HepG2 (cell line): ENCODE measurements around the gene KIAA0930. TPM values are rescaled to one million over a fixed set of nuclear protein-coding genes. Genes with fewer than 3 reads are reported as not detected.

Experiments
- CBX5 ChIP-seq: sonication (generic); formaldehyde crosslinking; IDR thresholded peaks from 2 replicates; pipeline ENCODE4 v1.4.0; 2020; ENCODE audit warnings: missing genetic modification reagents, borderline replicate concordance
- CCDC6 ChIP-seq: sonication (generic); formaldehyde crosslinking; IDR thresholded peaks from 2 replicates; pipeline ENCODE4 v1.8.1; 2022; ENCODE audit warnings: mild to moderate bottlenecking, missing genetic modification reagents, moderate library complexity
- FOXJ3 ChIP-seq: sonication (generic); formaldehyde crosslinking; IDR thresholded peaks from 2 replicates; pipeline ENCODE4 v1.4.0; 2020; ENCODE audit warnings: missing genetic modification reagents, mild to moderate bottlenecking, borderline replicate concordance
- IRF2 ChIP-seq: IDR thresholded peaks from 2 replicates; pipeline ENCODE4 v1.6.1; 2018; ENCODE audit warnings: missing genetic modification reagents, missing compliant biosample characterization
- JUNB ChIP-seq: sonication (generic); formaldehyde crosslinking; IDR thresholded peaks from 2 replicates; pipeline ENCODE4 v1.8.0; 2022; ENCODE audit warnings: missing genetic modification reagents, mild to moderate bottlenecking, borderline replicate concordance
- ZFP90 ChIP-seq: sonication (generic); formaldehyde crosslinking; IDR thresholded peaks from 2 replicates; pipeline ENCODE4 v1.8.0; 2022; ENCODE audit warnings: missing genetic modification reagents, mild to moderate bottlenecking, inconsistent platforms, borderline replicate concordance
- ZNF749 ChIP-seq: sonication (generic); formaldehyde crosslinking; IDR thresholded peaks from 2 replicates; pipeline ENCODE4 v1.8.0; 2022; ENCODE audit warnings: mild to moderate bottlenecking, missing genetic modification reagents, moderate library complexity, borderline replicate concordance
- ZNF766 ChIP-seq: sonication (generic); formaldehyde crosslinking; IDR thresholded peaks from 2 replicates; pipeline ENCODE4 v1.5.0; 2020; ENCODE audit warnings: missing genetic modification reagents, borderline replicate concordance
- ZNF781 ChIP-seq: sonication (generic); formaldehyde crosslinking; IDR thresholded peaks from 2 replicates; pipeline ENCODE4 v1.5.1; 2020; ENCODE audit warnings: borderline replicate concordance, mild to moderate bottlenecking, missing genetic modification reagents; ENCODE audit errors: not compliant biosample characterization
- polyA plus RNA-seq, 8 experiments: library from polyadenylated mRNA; depleted of rRNA in 3 of 8; stranded (reverse) in 7 of 8; unstranded in 1 of 8; fragments of >200 nt; fragmentation: Illumina TruSeq in 4 of 8; extraction: Trizol in 4 of 8; gene quantifications; 2 replicates each; pipeline versions ENCODE4 v1.2.1 to v1.2.3, GENCODE V29; 2011 to 2016; ENCODE audit warnings: low read depth in 4 of 8, missing spikeins in 1 of 8, mixed read lengths in 1 of 8; ENCODE audit not compliant: insufficient read depth in 1 of 8
- total RNA-seq, 5 experiments: library from RNA; depleted of rRNA; stranded (reverse); fragments of >200 nt; fragmentation: Illumina TruSeq; extraction: Trizol; gene quantifications; 2 replicates each; pipeline ENCODE4 v1.2.3, GENCODE V29; 2016; ENCODE audit warnings: low read depth in 1 of 5
- TF ChIP-seq, protein P1 (sequence below), 2 experiments: IDR thresholded peaks; 2 replicates each; pipeline ENCODE4 v1.6.1; 2011 to 2012; ENCODE audit warnings: low read length in 2 of 2, borderline replicate concordance in 1 of 2, low read depth in 1 of 2, mild to moderate bottlenecking in 1 of 2, moderate library complexity in 1 of 2
- TF ChIP-seq, protein P2 (sequence below): sonication (generic); formaldehyde crosslinking; IDR thresholded peaks from 2 replicates; pipeline ENCODE4 v1.4.0; 2020; ENCODE audit warnings: missing genetic modification reagents
- TF ChIP-seq, protein P3 (sequence below): sonication (generic); formaldehyde crosslinking; conservative IDR thresholded peaks from 2 replicates; pipeline ENCODE4 v1.4.0; 2020; ENCODE audit warnings: missing genetic modification reagents
- TF ChIP-seq, protein P4 (sequence below): sonication (generic); formaldehyde crosslinking; IDR thresholded peaks from 2 replicates; pipeline ENCODE4 v1.5.0; 2020; ENCODE audit warnings: mild to moderate bottlenecking, missing genetic modification reagents
- TF ChIP-seq, protein P5 (sequence below): sonication (generic); formaldehyde crosslinking; IDR thresholded peaks from 2 replicates; pipeline ENCODE4 v1.8.0; 2022; ENCODE audit warnings: missing genetic modification reagents, mild to moderate bottlenecking, inconsistent platforms, borderline replicate concordance

KIAA0930 gene
- total and polyA plus RNA-seq, 2 of the 13 experiments (the other 11 are each of a cell fraction or from before 2014, with no cell fraction given): 27.0 to 38.2 TPM

GRCh38 chr22:45246060-45246985, 5.6 kb upstream of the KIAA0930 start (continued):
- TF ChIP-seq, protein P1, sequence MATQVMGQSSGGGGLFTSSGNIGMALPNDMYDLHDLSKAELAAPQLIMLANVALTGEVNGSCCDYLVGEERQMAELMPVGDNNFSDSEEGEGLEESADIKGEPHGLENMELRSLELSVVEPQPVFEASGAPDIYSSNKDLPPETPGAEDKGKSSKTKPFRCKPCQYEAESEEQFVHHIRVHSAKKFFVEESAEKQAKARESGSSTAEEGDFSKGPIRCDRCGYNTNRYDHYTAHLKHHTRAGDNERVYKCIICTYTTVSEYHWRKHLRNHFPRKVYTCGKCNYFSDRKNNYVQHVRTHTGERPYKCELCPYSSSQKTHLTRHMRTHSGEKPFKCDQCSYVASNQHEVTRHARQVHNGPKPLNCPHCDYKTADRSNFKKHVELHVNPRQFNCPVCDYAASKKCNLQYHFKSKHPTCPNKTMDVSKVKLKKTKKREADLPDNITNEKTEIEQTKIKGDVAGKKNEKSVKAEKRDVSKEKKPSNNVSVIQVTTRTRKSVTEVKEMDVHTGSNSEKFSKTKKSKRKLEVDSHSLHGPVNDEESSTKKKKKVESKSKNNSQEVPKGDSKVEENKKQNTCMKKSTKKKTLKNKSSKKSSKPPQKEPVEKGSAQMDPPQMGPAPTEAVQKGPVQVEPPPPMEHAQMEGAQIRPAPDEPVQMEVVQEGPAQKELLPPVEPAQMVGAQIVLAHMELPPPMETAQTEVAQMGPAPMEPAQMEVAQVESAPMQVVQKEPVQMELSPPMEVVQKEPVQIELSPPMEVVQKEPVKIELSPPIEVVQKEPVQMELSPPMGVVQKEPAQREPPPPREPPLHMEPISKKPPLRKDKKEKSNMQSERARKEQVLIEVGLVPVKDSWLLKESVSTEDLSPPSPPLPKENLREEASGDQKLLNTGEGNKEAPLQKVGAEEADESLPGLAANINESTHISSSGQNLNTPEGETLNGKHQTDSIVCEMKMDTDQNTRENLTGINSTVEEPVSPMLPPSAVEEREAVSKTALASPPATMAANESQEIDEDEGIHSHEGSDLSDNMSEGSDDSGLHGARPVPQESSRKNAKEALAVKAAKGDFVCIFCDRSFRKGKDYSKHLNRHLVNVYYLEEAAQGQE (IDR thresholded peaks at IDR 0.05; ENCODE audit: borderline replicate concordance in 1 of 2, low read depth in 1 of 2, low read length in 2 of 2): no peak
- TF ChIP-seq, protein P2, sequence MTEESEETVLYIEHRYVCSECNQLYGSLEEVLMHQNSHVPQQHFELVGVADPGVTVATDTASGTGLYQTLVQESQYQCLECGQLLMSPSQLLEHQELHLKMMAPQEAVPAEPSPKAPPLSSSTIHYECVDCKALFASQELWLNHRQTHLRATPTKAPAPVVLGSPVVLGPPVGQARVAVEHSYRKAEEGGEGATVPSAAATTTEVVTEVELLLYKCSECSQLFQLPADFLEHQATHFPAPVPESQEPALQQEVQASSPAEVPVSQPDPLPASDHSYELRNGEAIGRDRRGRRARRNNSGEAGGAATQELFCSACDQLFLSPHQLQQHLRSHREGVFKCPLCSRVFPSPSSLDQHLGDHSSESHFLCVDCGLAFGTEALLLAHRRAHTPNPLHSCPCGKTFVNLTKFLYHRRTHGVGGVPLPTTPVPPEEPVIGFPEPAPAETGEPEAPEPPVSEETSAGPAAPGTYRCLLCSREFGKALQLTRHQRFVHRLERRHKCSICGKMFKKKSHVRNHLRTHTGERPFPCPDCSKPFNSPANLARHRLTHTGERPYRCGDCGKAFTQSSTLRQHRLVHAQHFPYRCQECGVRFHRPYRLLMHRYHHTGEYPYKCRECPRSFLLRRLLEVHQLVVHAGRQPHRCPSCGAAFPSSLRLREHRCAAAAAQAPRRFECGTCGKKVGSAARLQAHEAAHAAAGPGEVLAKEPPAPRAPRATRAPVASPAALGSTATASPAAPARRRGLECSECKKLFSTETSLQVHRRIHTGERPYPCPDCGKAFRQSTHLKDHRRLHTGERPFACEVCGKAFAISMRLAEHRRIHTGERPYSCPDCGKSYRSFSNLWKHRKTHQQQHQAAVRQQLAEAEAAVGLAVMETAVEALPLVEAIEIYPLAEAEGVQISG (CRISPR knock-in tag): no peak
- TF ChIP-seq CBX5 (CRISPR knock-in tag): no peak
- TF ChIP-seq ZNF766 (CRISPR knock-in tag): 0 out of 2 replicates have a peak, but pooled peaks have one; percentile 12
- TF ChIP-seq ZNF781 (CRISPR knock-in tag): no peak
- TF ChIP-seq, protein P3, sequence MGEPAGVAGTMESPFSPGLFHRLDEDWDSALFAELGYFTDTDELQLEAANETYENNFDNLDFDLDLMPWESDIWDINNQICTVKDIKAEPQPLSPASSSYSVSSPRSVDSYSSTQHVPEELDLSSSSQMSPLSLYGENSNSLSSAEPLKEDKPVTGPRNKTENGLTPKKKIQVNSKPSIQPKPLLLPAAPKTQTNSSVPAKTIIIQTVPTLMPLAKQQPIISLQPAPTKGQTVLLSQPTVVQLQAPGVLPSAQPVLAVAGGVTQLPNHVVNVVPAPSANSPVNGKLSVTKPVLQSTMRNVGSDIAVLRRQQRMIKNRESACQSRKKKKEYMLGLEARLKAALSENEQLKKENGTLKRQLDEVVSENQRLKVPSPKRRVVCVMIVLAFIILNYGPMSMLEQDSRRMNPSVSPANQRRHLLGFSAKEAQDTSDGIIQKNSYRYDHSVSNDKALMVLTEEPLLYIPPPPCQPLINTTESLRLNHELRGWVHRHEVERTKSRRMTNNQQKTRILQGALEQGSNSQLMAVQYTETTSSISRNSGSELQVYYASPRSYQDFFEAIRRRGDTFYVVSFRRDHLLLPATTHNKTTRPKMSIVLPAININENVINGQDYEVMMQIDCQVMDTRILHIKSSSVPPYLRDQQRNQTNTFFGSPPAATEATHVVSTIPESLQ: no peak
- peak; percentile 47 for TF ChIP-seq IRF2 (CRISPR knock-in tag)
- TF ChIP-seq, protein P4, sequence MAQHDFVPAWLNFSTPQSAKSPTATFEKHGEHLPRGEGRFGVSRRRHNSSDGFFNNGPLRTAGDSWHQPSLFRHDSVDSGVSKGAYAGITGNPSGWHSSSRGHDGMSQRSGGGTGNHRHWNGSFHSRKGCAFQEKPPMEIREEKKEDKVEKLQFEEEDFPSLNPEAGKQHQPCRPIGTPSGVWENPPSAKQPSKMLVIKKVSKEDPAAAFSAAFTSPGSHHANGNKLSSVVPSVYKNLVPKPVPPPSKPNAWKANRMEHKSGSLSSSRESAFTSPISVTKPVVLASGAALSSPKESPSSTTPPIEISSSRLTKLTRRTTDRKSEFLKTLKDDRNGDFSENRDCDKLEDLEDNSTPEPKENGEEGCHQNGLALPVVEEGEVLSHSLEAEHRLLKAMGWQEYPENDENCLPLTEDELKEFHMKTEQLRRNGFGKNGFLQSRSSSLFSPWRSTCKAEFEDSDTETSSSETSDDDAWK (CRISPR knock-in tag): no peak
- no peak for TF ChIP-seq ZFP90 (CRISPR knock-in tag)
- no peak for TF ChIP-seq FOXJ3 (CRISPR knock-in tag)
- TF ChIP-seq CCDC6 (CRISPR knock-in tag): no peak
- TF ChIP-seq, protein P5, sequence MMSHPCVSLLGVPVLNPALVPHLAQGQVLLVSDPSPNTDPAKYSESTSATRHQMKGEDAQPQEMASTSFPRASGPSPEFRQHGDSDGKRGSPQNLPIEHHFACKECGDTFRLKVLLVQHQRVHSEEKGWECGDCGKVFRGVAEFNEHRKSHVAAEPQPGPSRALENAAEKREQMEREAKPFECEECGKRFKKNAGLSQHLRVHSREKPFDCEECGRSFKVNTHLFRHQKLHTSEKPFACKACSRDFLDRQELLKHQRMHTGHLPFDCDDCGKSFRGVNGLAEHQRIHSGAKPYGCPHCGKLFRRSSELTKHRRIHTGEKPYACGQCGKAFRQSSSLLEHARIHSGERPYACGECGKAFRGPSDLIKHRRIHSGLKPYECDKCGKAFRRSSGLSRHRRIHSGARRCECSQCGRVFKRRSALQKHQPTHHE (CRISPR knock-in tag): no peak
- TF ChIP-seq ZNF749 (CRISPR knock-in tag): no peak
- TF ChIP-seq JUNB (CRISPR knock-in tag): no peak; the same call in 1 of the 2 replicates
